ENCODE data around the gene MYO7B.

- no peak for TF ChIP-seq CTCF (IDR thresholded peaks at IDR 0.05)
- no peak for TF ChIP-seq POLR2A (IDR thresholded peaks at IDR 0.05)
- no peak for TF ChIP-seq EP300 (IDR thresholded peaks at IDR 0.05)
- TF ChIP-seq POLR2AphosphoS5 (IDR thresholded peaks at IDR 0.05), result no peak
Observed at GRCh38 chr2:127573298-127573697, 37.8 kb downstream of the MYO7B start.

Measured in stomach (tissue), 4 donors.